ENCODE results near the gene VSIG10.

VSIG10 gene

GRCh38 chr12:118126119-118126757, 22.4 kb upstream of the VSIG10 start:
- no peak for DNase-seq (ENCODE audit: low read depth)
- TF ChIP-seq, protein P1, sequence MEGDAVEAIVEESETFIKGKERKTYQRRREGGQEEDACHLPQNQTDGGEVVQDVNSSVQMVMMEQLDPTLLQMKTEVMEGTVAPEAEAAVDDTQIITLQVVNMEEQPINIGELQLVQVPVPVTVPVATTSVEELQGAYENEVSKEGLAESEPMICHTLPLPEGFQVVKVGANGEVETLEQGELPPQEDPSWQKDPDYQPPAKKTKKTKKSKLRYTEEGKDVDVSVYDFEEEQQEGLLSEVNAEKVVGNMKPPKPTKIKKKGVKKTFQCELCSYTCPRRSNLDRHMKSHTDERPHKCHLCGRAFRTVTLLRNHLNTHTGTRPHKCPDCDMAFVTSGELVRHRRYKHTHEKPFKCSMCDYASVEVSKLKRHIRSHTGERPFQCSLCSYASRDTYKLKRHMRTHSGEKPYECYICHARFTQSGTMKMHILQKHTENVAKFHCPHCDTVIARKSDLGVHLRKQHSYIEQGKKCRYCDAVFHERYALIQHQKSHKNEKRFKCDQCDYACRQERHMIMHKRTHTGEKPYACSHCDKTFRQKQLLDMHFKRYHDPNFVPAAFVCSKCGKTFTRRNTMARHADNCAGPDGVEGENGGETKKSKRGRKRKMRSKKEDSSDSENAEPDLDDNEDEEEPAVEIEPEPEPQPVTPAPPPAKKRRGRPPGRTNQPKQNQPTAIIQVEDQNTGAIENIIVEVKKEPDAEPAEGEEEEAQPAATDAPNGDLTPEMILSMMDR (conservative IDR thresholded peaks at IDR 0.05; ENCODE audit: low read depth, low read length) = no peak
- H3K4me3 ChIP-seq (ENCODE audit: low read length) = no peak overlapping the region

GRCh38 chr12:118125743-118126118, 21.9 kb upstream of the VSIG10 start:
- no peak for DNase-seq (ENCODE audit: low read depth)
- TF ChIP-seq, protein P1 (conservative IDR thresholded peaks at IDR 0.05; ENCODE audit: low read depth, low read length) = no peak
- H3K4me3 ChIP-seq (ENCODE audit: low read length) = no peak overlapping the region

DNA sequence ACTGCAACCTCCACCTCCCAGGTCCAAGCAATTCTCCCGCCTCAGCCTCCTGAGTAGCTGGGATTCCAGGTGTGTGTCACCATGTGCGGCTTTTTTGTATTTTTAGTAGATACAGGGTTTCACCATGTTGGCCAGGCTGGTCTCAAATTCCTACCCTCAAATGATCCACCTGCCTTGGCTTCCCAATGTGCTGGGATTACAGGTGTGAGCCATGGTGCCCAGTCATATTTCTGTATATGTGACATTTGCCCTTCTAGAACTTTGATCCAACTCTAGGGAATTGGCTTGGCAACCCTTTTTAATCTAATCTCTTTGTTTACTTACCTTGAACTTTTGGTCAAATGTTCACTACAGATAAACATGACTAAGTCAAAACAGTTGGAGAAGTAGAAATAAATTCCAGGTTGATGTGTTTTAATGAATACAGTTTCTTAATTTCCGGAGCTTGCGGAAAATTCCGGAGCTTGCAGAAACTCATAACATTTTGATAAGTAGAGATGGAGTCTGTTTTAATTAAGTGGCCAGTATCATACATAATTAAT, 20.6 kb upstream of the VSIG10 start:
- no peak for DNase-seq (ENCODE audit: low read depth)
- TF ChIP-seq, protein P1 (conservative IDR thresholded peaks at IDR 0.05; ENCODE audit: low read depth, low read length) = no peak
- H3K4me3 ChIP-seq (ENCODE audit: low read length) = no peak overlapping the region

GRCh38 chr12:118122264-118122663, 18.5 kb upstream of the VSIG10 start:
- no peak for DNase-seq (ENCODE audit: low read depth)
- TF ChIP-seq, protein P1 (conservative IDR thresholded peaks at IDR 0.05; ENCODE audit: low read depth, low read length) = no peak
- no peak overlapping the region for H3K4me3 ChIP-seq (ENCODE audit: low read length)

DNA sequence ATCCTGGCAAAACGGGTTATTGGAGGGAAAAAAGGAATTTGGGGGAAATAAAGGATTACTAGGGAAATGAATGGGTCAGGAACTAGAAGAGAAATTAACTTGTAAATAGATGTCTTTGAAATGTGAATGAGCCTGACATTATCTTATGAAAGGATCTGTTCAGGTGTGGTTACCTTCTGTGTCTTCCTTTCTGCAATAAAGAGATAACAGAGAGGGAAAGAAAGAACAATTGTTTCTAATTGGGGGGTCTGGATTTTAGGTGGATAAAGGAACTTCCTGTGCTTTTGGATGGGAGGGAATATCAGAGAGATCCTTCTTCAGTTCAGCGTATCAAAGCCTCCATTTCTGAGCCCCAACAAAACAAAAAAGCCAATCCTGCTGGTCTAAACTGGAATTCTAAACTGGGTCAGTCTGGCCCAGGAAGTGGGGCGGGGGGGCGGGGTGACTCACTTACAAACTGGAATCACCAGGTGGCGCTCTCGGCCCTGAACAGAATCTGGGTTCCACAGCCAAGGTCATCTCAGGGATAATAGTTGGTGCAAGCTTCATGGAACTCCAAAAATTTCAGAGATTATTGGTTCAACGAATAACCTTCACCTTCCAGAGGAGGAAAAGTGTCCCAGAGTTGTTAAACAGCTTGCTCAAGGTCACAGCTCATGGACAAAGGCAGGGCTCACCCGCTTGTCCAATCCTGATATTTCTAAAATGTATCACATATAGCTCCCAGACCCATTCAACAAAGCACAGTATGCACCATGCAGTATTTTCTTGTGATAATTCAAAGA, 17.0 kb upstream of the VSIG10 start:
- TF ChIP-seq, protein P1 (conservative IDR thresholded peaks at IDR 0.05; ENCODE audit: low read depth, low read length) = peak; percentile 65
- no peak for DNase-seq (ENCODE audit: low read depth)
- H3K4me3 ChIP-seq (ENCODE audit: low read length) = no peak overlapping the region

DNA sequence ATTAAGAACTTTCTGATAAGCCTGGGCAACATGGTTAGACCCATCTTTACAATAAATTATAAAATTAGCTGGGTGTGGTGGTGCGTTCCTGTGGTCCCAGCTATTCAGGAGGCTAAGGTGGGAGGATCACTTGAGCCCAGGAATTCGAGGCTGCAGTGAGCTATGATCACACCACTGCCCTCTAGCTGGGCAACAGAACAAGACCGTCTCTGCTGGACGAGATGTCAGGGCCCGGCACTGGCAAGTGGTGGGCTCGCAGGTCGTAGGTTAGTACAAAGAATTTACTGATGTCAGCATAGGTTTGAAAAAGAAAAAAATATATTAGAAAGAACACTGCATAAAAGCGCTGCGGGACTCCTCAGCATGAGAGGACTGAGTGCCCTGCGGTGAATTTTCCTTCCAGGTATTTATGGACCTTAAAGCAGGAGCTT, 15.7 kb upstream of the VSIG10 start:
- DNase-seq (ENCODE audit: low read depth) = no peak
- TF ChIP-seq, protein P1 (conservative IDR thresholded peaks at IDR 0.05; ENCODE audit: low read depth, low read length) = no peak
- H3K4me3 ChIP-seq (ENCODE audit: low read length) = no peak overlapping the region
